ENCODE data around the gene PYGB.

PYGB gene

DNA sequence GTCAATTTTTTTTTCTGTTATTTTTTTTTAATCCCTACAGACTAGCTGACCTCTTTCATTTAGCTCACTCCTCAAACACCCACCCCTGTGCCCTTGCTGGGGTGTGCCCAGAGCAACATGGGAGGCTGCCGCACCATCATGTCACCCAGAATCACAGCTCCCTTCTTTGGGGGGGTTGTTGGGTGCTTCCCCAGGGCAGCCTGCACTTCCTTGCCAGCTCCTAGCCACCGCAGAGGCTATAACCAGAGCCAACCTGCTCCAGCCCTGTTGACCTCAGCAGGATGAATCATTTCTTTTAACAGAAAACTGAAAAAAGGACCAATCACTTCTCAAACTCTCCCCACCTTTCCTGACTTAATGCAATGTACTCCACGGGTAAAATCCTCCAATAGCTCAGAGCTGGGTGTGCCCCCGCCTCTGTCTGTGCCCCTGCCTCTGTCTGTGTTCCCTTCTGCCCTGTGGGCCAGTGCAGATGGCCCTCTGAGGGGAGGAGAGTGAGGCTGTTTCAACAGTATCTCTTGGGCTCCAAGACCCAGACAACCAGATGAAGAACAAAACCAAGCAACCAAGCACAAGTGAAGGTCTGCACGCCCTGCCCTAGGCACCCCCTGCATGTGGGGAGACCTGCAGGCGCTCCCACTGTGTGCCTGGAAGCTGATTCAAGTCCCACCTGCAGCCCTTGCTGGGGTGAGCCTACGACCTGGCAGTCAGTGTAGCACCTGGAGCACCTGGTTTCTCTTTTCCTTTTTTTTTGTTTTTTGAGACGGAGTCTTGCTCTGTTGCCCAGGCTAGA is 67.7 kb downstream of the PYGB start:
- TF ChIP-seq, protein P1, sequence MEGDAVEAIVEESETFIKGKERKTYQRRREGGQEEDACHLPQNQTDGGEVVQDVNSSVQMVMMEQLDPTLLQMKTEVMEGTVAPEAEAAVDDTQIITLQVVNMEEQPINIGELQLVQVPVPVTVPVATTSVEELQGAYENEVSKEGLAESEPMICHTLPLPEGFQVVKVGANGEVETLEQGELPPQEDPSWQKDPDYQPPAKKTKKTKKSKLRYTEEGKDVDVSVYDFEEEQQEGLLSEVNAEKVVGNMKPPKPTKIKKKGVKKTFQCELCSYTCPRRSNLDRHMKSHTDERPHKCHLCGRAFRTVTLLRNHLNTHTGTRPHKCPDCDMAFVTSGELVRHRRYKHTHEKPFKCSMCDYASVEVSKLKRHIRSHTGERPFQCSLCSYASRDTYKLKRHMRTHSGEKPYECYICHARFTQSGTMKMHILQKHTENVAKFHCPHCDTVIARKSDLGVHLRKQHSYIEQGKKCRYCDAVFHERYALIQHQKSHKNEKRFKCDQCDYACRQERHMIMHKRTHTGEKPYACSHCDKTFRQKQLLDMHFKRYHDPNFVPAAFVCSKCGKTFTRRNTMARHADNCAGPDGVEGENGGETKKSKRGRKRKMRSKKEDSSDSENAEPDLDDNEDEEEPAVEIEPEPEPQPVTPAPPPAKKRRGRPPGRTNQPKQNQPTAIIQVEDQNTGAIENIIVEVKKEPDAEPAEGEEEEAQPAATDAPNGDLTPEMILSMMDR (conservative IDR thresholded peaks at IDR 0.05): no peak
- no peak for TF ChIP-seq ZFX (IDR thresholded peaks at IDR 0.05)
- no peak overlapping the region for H3K27ac ChIP-seq

DNA sequence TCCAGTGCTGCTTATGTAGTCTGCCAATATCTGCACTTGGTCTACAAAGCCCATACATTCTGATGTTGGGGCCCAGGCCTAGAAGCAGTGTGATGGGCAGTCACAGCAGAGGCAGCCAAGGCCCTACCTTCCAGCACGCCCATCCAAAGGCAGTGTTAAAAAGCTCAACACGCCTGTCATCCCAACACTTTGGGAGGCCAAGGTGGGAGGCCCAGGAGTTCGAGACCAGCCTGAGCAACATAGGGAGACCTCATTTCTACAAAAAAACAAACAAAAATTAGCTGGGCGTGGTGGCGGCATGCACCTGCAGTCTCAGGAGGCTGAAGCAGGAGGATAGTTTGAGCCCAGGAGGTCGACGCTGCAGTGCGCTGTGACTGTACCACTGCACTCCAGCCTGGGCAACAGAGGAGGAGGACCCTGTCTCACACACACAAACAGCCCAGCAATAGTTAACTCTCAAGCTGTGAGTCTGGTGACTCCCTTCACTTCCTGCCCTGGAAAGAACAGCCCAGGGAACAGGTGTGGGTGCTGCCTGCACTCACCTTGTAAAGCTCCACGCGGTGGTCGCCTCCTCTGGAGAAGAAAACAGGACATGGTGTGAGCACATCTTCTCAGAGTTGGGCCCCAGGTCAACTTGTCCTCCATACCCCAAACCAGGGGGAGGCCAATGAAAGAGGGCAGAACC is 68.8 kb downstream of the PYGB start:
- TF ChIP-seq ZFX (IDR thresholded peaks at IDR 0.05): no peak
- TF ChIP-seq, protein P1 (conservative IDR thresholded peaks at IDR 0.05): no peak
- H3K27ac ChIP-seq: no peak overlapping the region

DNA sequence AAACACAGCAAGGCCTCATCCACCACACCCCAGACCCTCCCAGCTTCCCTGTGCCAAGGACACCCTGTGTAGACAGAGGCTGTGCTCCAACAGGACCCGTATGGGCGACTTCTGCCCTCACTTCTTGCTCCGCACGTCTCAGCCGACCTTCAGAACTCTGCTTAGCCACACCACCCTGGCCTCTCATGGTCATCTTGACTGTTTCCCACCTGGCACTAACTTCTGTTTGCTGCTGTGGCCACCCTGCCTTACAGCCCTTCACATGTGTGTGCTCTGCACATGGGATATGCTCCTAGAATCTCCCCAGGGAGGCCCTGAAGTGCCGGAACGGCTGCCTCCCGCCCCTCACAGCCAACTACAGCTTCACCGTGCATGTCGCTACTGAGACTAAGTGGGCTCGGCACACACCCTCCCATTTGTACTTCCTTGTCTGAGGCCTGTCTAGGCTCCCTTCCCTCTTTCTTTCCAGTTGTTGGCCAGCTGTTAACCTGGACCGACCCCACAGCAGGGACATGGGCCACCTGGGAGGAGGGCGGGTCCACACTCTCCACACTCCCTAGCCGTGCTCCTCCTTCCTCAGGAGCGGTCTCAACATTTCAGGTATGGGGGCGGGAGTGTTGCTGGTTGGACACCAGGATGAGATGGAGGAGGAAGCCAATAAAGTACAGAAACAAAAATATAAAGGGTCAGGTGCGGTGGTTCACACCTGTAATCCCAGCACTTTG is 69.6 kb downstream of the PYGB start:
- TF ChIP-seq, protein P1 (conservative IDR thresholded peaks at IDR 0.05): no peak
- no peak for TF ChIP-seq ZFX (IDR thresholded peaks at IDR 0.05)
- H3K27ac ChIP-seq: no peak overlapping the region

DNA sequence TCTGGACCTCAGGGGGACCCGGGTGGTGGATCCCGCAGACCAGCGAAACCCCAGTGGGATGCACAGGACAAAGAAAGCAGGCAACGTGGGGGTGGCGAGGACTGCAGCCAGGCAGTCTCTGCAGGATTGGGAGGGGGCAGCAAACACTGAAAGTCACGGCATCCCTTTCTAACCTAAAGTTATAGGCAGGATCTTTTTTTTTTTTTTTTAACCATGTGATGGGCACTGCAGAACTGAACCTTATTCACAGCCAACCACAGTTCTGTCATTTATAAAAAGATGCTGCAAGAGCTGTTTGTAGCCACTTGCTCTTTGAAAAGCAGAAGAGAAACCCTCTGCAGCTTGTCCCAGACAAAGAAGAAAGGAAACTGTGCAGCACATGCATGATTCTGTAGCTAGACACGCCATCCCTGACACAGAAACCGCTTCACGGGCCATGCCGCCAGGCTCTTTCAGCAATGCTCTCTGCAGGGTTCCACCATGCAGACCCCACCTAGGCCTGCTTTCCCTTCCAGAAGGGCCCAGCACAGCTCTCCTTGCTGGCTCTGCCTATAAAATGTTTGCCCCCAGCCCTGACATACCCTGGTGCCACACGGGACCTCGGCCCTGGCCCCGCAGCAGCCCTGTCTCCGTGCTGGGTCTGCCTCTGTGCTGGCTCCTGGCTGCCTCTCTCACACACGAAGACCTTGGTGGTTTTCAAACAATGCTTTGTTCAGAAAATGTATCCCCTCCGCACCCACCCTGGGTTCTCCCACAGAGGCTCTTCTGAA is 70.8 kb downstream of the PYGB start:
- TF ChIP-seq, protein P1 (conservative IDR thresholded peaks at IDR 0.05): no peak
- no peak for TF ChIP-seq ZFX (IDR thresholded peaks at IDR 0.05)

DNA sequence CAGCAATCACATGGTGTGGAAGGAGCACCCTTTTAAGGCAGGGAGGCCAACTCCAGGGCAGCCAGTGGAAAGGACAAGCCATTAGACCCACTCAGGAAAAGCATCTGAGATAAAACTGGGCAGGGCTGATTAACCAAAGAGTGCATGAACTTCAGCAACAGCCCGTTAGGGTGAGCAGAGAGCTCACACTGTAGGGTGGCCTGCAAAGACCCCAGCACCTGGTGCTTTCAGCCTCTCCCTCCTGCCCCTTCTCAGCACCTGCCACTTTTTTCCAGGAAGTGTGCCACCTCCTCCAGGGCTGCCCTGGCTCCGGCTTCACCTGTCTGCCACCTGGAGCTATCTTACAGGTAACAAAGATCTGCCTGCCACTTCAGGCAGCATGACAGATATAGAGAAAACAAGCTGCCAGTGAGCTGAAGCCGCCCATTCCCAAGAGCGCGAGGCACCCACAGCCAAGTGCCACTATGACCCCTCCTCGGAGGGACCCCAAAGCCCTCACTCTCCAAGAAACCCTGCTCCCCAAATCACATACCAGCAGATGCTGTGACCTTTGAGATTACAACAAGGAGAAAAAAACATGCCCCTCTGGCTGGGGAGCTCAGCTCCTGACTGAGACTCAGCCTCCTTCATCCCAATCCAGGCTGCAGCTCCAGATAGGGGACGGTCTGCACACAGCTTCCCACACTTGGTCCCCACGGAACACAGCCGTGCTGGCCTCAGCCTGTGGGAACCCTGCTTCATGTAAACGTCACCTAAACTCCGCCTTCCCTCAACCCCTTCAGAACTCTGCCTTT is 71.6 kb downstream of the PYGB start:
- no peak overlapping the region for H3K27ac ChIP-seq
- TF ChIP-seq, protein P1 (conservative IDR thresholded peaks at IDR 0.05): no peak
- TF ChIP-seq ZFX (IDR thresholded peaks at IDR 0.05): no peak

More for the DNA sequence above, 70.8 kb downstream of the PYGB start:
- no peak overlapping the region for H3K27ac ChIP-seq

DNA sequence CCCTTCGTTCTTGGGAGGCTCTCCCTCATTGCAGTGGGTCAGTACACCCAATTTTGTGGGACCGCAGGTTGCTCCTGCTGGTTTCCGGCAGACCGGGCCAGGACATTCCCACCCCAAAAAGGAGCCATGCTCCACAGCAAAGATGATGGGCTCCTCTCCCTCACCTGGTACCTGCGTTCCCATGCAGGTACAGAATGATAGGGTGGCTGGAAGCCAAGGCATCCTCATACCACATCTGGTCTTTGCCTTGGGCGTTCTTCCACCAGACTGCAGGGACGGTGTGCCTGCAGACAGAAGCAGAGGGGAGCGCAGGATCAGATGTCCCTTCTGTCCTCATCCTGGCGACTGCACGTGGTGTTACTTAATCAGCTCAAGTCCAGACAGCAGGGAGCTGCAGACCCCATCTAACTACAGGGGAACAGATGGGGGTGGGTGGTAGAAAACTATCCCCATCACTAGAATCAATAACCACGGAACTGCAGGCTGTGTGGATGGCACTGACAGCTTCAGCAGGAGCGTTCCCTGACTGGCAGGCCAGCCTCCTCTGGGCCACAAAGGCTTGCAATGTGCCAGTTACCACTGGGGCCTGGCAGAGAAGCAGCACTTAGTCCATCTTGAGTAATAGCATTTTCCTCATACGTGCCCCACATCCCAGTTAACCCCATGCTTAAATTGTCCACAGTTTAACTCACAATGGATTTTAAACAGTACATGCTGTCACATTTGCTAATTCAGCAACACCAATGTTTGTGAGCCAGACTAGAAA is 72.3 kb downstream of the PYGB start:
- no peak for TF ChIP-seq ZFX (IDR thresholded peaks at IDR 0.05)
- TF ChIP-seq, protein P1 (conservative IDR thresholded peaks at IDR 0.05): no peak
- H3K27ac ChIP-seq: no peak overlapping the region

Measured in C4-2B (cell line).